Breast epithelium (tissue), 3 donors: ENCODE data around the gene TTC23.

Experiments used
- POLR2A ChIP-seq: fragments of 450-650 bp; IDR thresholded peaks from one replicate; pipeline ENCODE4 v1.6.1; 2016; ENCODE audit warnings: antibody characterized with exemption, mild to moderate bottlenecking, moderate library complexity
- POLR2AphosphoS5 ChIP-seq, 3 donors: sonication (generic); formaldehyde crosslinking; IDR thresholded peaks; one replicate each; pipeline ENCODE4 v1.6.1; 2017; ENCODE audit warnings: antibody characterized with exemption in 3 of 3
- TF ChIP-seq, protein P1 (sequence below), 3 donors: fragments of 450-650 bp; IDR thresholded peaks; one replicate each; pipeline ENCODE4 v1.5.1; 2016 to 2017; ENCODE audit warnings: antibody characterized with exemption in 3 of 3, mild to moderate bottlenecking in 3 of 3, moderate library complexity in 3 of 3

DNA sequence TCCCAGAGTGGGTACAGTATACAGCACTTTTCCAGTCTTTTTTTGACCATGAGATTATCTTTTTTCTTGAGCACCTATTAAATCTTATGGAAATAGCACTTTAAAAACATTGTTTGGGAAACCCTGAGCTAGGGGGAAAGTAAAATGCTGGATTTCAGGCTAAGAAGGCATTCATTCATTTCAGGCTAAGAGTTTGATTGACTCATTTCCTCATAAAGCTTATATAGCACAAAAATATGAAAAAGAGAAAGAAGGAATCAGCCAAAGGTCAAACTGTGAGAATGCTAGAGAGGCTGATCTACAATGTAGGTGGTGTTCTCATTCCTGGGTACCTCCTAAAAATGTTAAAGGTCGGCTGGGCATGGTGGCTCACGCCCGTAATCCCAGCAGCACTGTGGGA is 10.5 kb downstream of the TTC23 start:
- TF ChIP-seq, protein P1, sequence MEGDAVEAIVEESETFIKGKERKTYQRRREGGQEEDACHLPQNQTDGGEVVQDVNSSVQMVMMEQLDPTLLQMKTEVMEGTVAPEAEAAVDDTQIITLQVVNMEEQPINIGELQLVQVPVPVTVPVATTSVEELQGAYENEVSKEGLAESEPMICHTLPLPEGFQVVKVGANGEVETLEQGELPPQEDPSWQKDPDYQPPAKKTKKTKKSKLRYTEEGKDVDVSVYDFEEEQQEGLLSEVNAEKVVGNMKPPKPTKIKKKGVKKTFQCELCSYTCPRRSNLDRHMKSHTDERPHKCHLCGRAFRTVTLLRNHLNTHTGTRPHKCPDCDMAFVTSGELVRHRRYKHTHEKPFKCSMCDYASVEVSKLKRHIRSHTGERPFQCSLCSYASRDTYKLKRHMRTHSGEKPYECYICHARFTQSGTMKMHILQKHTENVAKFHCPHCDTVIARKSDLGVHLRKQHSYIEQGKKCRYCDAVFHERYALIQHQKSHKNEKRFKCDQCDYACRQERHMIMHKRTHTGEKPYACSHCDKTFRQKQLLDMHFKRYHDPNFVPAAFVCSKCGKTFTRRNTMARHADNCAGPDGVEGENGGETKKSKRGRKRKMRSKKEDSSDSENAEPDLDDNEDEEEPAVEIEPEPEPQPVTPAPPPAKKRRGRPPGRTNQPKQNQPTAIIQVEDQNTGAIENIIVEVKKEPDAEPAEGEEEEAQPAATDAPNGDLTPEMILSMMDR (IDR thresholded peaks at IDR 0.05), result no peak
- TF ChIP-seq POLR2A, result no peak
- TF ChIP-seq POLR2AphosphoS5 (IDR thresholded peaks at IDR 0.05), result no peak
